ENCODE results near the gene USB1.

GRCh38 chr16:57972306-57972705 lies 28.9 kb upstream of the USB1 start:
- TF ChIP-seq GATA3 (IDR thresholded peaks at IDR 0.05; ENCODE audit: low read depth, low read length), result no peak
- no peak for TF ChIP-seq GATA2 (IDR thresholded peaks at IDR 0.05; ENCODE audit: low read depth, low read length)

All from SH-SY5Y (cell line).